Skeletal muscle tissue (tissue), 4 donors: ENCODE results near the gene SLC16A7. TPM values are rescaled to one million over a fixed set of nuclear protein-coding genes. Genes with fewer than 3 reads are reported as not detected.

Experiments used
- H3K27ac ChIP-seq: one replicate; pipeline ENCODE4 v1.7.0; 2013; ENCODE audit warnings: mild to moderate bottlenecking, low read depth, low read length, inconsistent platforms
- H3K27me3 ChIP-seq, 3 donors: one replicate each; pipeline ENCODE4 v1.7.0; 2013; ENCODE audit warnings: low read length in 3 of 3; ENCODE audit not compliant: control insufficient read depth in 3 of 3, insufficient read depth in 3 of 3
- H3K36me3 ChIP-seq, 3 donors: one replicate each; pipeline ENCODE4 v1.7.0; 2013; ENCODE audit warnings: low read length in 3 of 3; ENCODE audit not compliant: control insufficient read depth in 3 of 3, insufficient read depth in 3 of 3
- H3K4me1 ChIP-seq, 3 donors: one replicate each; pipeline ENCODE4 v1.7.0; 2013; ENCODE audit warnings: low read length in 3 of 3, mild to moderate bottlenecking in 3 of 3; ENCODE audit not compliant: control insufficient read depth in 3 of 3, insufficient read depth in 3 of 3
- H3K4me3 ChIP-seq, 3 donors: one replicate each; pipeline ENCODE4 v1.7.0; 2013; ENCODE audit warnings: low read length in 3 of 3
- H3K9ac ChIP-seq, 3 donors: one replicate each; pipeline ENCODE4 v1.7.0; 2013; ENCODE audit warnings: low read length in 3 of 3, mild to moderate bottlenecking in 3 of 3, moderate library complexity in 2 of 3, low read depth in 1 of 3
- H3K9me3 ChIP-seq, 3 donors: one replicate each; pipeline ENCODE4 v1.7.0; 2013; ENCODE audit warnings: low read length in 3 of 3; ENCODE audit not compliant: control insufficient read depth in 3 of 3
- total RNA-seq: library from RNA; depleted of rRNA; stranded (reverse); fragments of >200 nt; gene quantifications from one replicate; pipeline ENCODE4 v1.2.3, GENCODE V29; 2014
- donor health status: Osteomylitis.

SLC16A7 gene
- total RNA-seq, 1 donor from 2014 or later: 9.4 TPM

DNA sequence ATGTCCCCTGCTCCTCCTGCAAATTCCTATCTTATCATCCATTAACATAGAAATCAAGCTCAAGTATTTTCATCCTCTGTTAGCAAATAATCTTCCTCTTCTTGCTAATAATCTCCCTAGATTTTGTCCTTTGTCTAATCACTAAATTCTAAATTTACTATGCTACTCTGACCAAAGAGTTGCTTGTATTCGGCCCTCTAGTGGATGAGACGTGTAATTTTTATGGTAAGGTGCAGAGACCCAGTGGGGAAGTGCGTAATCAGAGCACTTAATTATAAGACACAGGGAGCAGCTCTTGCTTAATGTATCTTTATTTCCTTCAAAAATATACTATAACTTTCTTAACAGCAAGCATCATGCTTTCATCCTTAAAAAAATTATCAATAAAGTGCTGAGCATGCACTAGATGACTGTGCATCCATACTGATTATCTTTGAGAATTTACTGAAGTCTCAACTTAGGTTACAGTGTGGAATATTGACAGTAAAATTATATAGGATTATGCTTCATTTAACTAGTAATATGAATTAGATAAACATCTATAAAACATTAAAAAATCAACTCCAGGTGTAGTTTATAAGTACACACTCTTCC, 212.6 kb downstream of the SLC16A7 start:
- Histone ChIP-seq H3K4me1 (no peaks in the 10 kb centered on the region), H3K36me3 (no peaks in the 10 kb centered on the region), H3K27me3 (no peaks in the 10 kb centered on the region), H3K4me3 (no peak overlapping the region), H3K9ac (no peak overlapping the region), H3K9me3 (no peaks in the 10 kb centered on the region), H3K27ac (no peak overlapping the region)

DNA sequence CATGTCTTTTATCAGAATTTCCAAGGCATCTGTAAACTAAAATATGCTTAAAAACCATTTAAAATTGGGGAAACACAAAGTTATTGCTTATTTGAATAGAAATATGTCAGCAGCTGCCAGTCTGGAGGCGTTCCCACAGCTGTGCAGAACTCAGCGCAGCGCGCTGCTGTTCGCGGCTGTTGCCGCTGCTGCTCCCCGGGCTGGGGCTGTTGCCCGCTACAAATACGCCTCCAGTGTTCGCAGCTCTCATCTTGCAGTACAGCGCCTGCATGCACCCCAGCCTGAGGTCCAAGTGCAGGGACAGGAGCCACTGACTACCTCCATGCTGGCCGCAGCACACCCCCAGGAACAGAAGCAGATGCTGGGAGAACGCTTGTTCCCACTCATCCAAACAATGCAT, 216.2 kb downstream of the SLC16A7 start:
- H3K9ac ChIP-seq: no peak overlapping the region
- no peaks in the 10 kb centered on the region for H3K9me3 ChIP-seq
- no peaks in the 10 kb centered on the region for H3K27me3 ChIP-seq
- H3K4me3 ChIP-seq: no peak overlapping the region
- no peaks in the 10 kb centered on the region for H3K36me3 ChIP-seq
- H3K27ac ChIP-seq: no peak overlapping the region
- H3K4me1 ChIP-seq: no peaks in the 10 kb centered on the region

DNA sequence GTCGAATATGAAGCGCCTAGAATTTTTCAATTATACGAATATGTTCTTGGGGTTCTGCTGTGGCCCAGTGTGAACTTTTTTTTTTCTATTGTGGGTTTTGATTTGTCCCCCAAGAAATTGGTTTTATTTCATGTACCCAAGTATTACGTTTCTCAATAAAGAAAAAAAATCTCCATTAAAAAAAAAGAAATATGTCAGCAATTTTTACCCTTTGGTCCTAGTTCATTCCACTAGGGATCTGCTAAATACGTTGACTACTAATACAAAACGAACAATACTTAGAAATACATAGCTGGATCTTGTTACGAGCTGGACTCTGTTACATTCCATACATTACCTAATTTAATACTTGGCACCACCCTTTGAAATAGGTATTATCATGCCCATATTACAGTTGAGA, 216.9 kb downstream of the SLC16A7 start:
- no peak overlapping the region for H3K9ac ChIP-seq
- no peaks in the 10 kb centered on the region for H3K27me3 ChIP-seq
- H3K4me1 ChIP-seq: no peaks in the 10 kb centered on the region
- H3K9me3 ChIP-seq: no peaks in the 10 kb centered on the region
- H3K36me3 ChIP-seq: no peaks in the 10 kb centered on the region
- no peak overlapping the region for H3K27ac ChIP-seq
- no peak overlapping the region for H3K4me3 ChIP-seq

- Histone ChIP-seq H3K9ac (no peak overlapping the region), H3K9me3 (no peaks in the 10 kb centered on the region), H3K27ac (no peak overlapping the region), H3K27me3 (no peaks in the 10 kb centered on the region), H3K4me3 (no peak overlapping the region), H3K4me1 (no peaks in the 10 kb centered on the region), H3K36me3 (no peaks in the 10 kb centered on the region)
Measured at GRCh38 chr12:59820594-59821011, 224.8 kb downstream of the SLC16A7 start.

GRCh38 chr12:59823567-59823966, 227.7 kb downstream of the SLC16A7 start:
- H3K9me3 ChIP-seq: no peaks in the 10 kb centered on the region
- H3K36me3 ChIP-seq: no peaks in the 10 kb centered on the region
- no peak overlapping the region for H3K27ac ChIP-seq
- H3K9ac ChIP-seq: no peak overlapping the region
- no peak overlapping the region for H3K4me3 ChIP-seq
- no peaks in the 10 kb centered on the region for H3K4me1 ChIP-seq
- no peaks in the 10 kb centered on the region for H3K27me3 ChIP-seq

DNA sequence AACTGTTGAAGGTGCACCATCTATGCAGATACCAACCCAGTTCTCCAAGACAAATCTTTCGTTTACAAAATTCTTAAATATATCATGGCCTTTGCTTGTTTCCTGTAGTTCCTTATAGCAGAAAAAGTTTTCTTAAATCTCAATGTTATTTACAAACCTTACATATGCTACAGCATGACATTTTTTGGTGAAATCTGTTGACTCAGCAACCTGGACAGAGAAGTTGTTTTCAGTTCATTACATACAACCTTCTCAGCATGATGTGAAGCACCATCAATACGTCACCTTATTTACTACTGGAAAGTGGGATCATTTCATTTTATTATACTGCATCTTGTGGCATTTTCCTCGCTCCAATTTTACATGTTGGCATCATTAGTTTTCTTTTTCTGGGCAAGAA, 231.9 kb downstream of the SLC16A7 start:
- Histone ChIP-seq H3K27ac (no peak overlapping the region), H3K27me3 (no peaks in the 10 kb centered on the region), H3K36me3 (no peaks in the 10 kb centered on the region), H3K9me3 (no peaks in the 10 kb centered on the region), H3K4me3 (no peak overlapping the region), H3K9ac (no peak overlapping the region), H3K4me1 (no peaks in the 10 kb centered on the region)

DNA sequence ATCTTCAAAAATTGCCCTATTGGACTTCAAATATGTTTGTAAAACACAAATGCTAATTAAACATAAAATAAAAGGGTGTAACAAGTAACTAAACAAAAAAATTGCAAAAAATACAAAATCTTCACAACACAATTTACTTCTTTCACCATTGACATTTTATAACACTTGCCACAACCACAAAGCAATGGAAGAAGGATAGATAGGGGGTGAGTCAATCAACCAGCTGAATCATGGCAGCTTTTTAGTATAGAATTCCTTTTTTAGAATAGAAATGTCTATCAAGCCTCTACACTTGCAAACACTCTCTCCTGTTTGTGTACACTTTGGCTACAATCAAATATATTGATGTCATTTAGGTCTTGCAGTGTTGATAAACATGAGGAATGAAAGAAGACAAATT, 232.7 kb downstream of the SLC16A7 start:
- H3K27ac ChIP-seq: no peak overlapping the region
- no peak overlapping the region for H3K4me3 ChIP-seq
- no peaks in the 10 kb centered on the region for H3K27me3 ChIP-seq
- H3K4me1 ChIP-seq: no peaks in the 10 kb centered on the region
- H3K9me3 ChIP-seq: no peaks in the 10 kb centered on the region
- H3K9ac ChIP-seq: no peak overlapping the region
- no peaks in the 10 kb centered on the region for H3K36me3 ChIP-seq

DNA sequence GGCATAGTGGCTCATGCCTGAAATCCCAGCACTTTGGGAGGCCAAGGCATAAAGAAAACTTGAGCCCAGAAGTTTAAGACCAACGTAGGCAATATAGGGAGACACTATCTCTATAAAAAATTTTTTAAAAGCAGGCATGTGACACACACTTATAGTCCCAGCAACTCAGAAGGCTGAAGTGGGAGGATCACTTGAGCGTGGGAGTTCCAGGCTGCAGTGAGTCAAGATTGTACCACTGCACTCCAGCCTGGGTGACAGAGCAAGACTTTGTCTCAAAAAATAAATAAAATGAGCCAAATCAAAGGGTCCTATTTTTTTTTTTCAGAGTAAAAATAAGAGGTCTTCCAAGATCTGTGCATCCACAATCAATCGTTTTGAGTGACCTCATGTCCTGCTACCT, 237.6 kb downstream of the SLC16A7 start:
- no peak overlapping the region for H3K27ac ChIP-seq
- no peaks in the 10 kb centered on the region for H3K4me1 ChIP-seq
- no peaks in the 10 kb centered on the region for H3K9me3 ChIP-seq
- H3K4me3 ChIP-seq: no peak overlapping the region
- H3K27me3 ChIP-seq: no peaks in the 10 kb centered on the region
- no peak overlapping the region for H3K9ac ChIP-seq
- H3K36me3 ChIP-seq: no peaks in the 10 kb centered on the region

DNA sequence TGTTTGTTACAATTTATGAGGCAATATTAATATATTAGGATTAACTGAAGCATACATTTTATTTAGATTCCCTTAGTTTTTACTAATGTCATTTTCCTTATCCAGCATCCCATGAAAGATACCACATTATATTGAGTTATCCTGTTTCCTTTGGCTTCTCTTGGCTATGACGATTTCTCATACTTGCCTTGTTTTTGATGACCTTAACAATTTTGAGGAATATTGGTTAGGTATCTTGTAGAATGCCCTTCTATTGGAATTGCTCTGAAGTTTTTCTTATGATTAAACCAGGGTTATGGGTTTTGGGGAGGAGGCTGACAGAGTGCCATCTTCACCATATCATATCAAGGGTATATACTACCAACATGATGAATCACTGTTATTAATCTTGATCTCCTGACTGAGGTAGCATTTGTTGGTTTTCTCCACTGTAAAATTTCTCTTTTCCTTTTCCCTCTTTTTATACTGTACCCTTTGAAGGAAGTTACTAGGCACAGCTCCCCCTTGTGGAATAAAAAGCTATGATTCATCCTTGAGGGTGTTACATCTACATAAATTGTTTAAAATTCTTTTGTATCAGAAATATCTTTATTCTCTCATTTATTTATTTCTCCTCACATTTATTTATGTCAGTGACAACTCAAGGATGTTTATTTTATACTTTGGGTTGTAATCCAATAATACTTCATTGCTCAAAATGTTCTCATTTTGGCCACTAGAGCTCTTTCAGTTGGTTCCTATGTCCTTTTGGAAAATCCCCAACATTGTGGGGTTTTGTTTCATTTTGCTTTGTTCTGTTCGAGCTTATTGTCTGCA, 239.0 kb downstream of the SLC16A7 start:
- Histone ChIP-seq H3K36me3 (no peaks in the 10 kb centered on the region), H3K9me3 (no peaks in the 10 kb centered on the region), H3K9ac (no peak overlapping the region), H3K27ac (no peak overlapping the region), H3K27me3 (no peaks in the 10 kb centered on the region), H3K4me1 (no peaks in the 10 kb centered on the region), H3K4me3 (no peak overlapping the region)
